HG03039 (cell line): ENCODE results near the gene GPR161.
"Not testable (repeated sequence)": the region's sequence is repeated elsewhere in the genome, so short reads cannot be mapped to it uniquely, and the experiment has no call there.

Experiments used
- ATAC-seq: cut with Tn5 transposase; IDR thresholded peaks from one replicate; pipeline ENCODE4 v1.9.1; 2021; ENCODE audit warnings: mild to moderate bottlenecking, moderate library complexity; ENCODE audit not compliant: unreplicated experiment

Gene GPR161, protein sequence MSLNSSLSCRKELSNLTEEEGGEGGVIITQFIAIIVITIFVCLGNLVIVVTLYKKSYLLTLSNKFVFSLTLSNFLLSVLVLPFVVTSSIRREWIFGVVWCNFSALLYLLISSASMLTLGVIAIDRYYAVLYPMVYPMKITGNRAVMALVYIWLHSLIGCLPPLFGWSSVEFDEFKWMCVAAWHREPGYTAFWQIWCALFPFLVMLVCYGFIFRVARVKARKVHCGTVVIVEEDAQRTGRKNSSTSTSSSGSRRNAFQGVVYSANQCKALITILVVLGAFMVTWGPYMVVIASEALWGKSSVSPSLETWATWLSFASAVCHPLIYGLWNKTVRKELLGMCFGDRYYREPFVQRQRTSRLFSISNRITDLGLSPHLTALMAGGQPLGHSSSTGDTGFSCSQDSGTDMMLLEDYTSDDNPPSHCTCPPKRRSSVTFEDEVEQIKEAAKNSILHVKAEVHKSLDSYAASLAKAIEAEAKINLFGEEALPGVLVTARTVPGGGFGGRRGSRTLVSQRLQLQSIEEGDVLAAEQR

DNA sequence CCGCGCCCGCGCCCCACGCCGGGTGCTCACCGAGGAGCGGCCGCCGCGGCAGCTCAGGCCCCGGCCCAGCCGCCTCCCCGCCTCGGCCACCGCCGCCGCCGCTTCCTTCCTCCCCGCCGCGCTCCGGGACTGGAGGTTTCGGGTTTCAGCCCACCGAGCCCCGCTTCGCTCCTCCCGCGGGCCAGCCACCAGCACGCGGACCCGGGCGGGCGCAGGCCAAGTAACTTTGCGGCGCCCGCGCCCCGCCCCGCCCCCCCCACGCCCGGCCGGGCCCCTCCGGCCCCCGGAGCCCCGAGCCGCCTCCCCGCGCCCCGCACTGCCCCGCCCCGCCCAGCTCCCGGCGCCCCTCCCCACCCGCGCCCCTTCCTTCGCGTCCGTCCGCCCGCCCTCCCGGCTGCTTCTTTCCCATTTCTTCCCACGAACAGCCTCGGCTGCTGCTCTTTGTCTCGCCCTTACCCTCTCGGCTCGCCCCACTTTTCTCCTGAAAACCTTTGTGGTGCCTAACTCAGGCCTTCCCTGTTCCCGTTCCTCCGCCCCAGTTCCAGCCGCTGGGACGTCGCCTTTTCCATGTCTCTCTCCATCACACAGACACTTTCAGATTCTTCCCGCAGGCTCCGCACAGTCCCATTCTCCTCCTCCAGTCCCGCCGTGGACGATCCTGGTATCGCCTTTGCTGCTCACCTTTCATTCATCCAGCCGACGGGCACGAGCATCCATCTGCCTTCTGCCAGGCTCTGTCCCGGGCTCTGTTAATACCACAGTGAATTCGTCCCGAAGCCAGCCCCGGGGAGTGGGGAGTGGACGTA lies at the start of gene GPR161:
GPR161 (minus strand) TSS at position 222 of the 806 bp plus-strand sequence. CDS start 32,080 bp downstream, outside the sequence.
- ATAC-seq, result no peak

DNA sequence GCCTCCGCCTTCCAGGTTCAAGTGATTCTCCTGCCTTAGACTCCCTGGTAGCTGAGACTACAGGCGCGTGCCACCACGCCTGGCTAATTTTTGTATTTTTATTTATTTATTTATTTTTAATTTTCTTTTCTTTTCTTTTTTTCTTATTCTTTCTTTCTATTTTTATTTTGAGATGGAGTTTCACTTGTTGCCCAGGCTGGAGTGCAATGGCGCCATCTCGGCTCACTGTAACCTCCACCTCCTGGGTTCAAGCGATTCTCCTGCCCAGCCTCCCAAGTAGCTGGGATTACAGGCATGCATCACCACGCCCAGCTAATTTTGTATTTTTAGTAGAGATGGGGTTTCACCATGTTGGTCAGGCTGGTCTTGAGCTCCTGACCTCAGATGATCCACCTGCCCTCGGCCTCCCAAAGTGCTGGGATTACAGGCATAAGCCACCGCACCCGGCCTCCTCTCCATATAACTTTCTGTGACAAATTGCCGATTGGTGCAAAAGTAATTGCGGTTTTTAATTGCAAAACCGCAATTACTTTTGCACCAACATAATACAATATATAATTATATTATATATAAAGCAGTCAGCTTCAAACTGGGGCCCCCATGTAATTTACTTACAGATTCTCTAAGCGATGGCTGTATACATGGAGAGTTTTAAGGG lies 44.5 kb upstream of the GPR161 start:
- ATAC-seq, result not testable (repeated sequence)

GRCh38 chr1:168180148-168180524 lies 43.4 kb upstream of the GPR161 start:
- no peak for ATAC-seq

- no peak for ATAC-seq
These were observed 42.9 kb upstream of the GPR161 start for GRCh38 chr1:168179438-168180147.

DNA sequence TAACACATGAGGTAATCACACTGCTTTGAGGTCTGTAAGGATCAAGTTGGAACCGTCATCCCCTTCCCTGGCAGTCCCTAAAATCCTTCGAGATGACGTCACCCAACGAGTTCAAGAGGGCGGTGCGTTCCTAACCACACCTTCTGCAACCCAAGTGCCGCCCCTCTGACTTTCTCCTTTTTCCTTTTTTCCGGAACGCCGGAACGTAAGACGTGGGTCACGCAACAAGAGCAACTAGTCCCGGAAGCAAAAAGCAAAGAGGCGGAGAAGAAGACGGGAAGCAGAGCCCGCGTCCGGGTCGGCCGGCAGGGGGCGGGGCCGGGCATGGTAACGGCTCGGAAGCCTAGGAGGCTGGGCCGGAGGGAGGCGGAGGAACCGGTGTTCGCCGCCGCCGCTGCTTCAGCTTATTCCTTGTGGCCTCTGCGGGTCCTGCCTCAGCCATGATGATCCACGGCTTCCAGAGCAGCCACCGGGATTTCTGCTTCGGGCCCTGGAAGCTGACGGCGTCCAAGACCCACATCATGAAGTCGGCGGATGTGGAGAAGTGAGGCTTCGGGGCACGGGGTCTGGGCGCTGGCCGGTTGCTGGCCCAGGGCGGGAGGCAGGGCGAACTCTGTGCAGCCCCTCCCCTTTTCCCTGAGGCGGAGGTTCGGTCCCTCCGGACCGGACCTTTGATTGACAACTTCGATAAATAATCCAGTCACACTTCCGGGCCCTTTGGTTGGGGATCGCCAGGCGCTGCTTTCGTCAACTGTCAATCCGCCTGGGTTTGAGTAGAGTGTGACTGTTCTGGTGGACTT lies 42.1 kb upstream of the GPR161 start, which contains the start of gene TIPRL:
TIPRL (plus strand) TSS at position 325 of the 800 bp plus-strand sequence; CDS start at position 441, 116 bp downstream.
- peak; percentile 94 for ATAC-seq

GRCh38 chr1:168178227-168178637 lies 41.5 kb upstream of the GPR161 start:
- no peak for ATAC-seq

- no peak for ATAC-seq
These were observed 35.7 kb upstream of the GPR161 start for GRCh38 chr1:168172250-168172915.

DNA sequence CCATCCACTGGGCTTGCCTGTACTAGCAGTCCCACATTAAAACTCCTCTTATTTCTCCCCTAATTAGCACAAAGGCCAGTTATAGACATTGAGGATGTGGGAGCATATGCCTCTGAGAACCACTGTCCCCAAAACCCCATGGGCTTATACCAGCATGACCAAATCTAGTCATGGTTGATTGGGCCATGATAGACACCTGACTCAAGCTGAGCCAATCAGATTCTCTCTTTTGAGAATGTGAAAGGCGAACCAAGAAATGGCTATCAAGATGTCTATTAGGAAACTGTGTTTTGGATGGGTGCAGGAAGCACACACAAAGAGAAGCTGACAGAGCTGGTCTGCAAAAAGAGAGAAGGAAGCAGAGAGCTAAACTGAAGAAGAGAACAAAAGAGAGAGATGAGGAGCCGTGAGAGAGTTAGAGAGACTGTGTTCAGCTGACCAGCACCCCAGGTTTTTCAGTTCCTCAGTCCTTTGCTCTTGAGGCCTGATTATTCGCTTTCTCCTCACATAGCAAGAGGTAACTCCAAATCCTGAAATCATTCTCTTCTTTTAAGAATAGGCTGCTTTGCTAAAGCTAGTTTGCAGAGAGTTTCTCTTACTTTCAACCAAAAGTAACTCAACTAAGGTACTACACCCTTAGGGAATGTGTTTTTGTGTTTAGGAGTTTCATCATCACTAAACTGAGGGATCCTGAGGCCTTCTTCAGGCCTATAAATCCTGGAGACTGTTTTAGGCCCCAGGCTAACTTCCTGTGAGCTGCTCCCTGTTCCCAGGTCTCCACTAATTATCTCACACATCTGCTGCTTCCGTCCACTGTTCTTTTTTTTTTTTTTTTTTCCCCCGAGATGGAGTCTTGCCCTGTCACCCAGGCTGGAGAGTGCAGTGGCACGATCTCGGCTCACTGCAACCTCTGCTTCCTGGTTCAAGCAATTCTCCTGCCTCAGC lies 34.1 kb upstream of the GPR161 start:
- no peak for ATAC-seq

GRCh38 chr1:168167806-168168205 lies 31.1 kb upstream of the GPR161 start:
- no peak for ATAC-seq

DNA sequence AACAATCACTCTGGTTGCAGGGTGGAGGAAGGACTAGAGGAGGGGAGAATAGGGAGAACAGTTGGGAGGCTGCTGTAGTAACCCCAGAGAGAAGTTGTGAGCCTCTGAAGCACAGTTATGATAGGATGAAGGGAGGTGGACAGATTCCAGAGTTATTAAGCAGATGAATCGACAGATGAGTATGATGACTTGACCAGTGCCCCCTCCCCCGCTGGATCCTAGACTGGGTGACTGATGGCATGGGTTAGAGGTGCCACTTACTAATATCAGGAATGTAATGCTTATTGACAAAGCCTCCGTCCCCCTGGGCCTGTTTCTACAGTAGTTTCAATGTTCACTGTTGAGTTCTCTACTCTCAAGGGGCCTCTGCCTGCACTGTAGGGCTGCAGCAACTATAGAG lies 28.0 kb upstream of the GPR161 start:
- no peak for ATAC-seq

DNA sequence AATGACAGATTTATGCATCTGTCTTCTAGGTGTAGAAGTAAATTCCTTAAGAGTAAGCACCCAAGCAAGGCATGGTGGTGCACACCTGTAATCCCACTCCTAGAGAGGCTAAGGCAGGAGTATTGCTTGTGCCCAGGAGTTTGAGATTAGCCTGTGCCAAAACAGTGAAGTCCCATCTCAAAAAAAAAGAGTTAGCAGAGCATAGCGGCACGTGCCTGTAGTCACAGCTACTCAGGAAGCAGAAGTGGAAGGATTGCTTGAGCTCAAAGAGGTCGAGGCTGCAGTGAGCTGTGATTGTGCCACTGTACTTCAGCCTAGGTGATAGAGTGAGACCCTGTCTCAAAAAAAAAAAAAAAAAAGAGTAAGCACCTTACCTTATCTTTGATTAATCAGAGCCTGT lies 26.9 kb upstream of the GPR161 start:
- no peak for ATAC-seq

DNA sequence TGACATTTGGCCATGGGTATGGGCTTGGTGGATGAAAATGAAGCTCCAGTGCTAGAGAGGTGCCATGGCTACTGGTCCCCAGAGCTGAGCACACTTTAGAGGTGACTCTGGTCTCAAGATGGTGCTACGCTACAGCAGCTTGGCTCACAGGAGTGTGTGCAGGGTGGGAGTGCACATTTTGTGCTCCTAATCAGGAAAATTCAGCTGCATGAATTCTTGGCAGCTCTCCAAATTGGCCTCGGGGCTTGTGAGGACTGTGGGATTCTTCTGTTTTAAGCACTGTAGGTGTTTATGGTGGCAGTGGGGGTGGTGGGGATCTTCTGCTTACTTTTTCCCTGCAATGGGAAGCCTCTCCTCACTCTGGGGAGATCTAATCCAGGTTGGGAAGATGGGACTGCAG lies 24.7 kb upstream of the GPR161 start:
- no peak for ATAC-seq

GRCh38 chr1:168159979-168160378 lies 23.2 kb upstream of the GPR161 start:
- ATAC-seq, result no peak

DNA sequence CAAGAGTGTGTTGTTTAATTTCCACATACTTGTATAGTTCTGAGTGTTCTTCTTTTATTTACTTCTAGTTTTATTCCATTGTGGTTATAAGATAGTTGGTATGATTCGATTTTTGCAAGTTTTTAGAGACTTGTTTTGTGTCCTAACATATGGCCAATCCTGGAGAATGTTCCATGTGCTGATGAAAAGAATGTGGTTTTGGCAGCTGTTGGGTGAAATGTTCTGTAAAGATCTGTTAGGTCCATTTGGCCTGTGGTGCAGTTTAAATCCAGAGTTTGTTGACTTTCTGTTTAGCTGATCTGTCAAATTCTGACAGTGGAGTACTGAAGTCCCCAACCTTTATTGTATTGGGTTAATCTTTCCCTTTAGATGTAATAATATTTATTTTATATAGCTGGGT lies 22.5 kb upstream of the GPR161 start:
- ATAC-seq, result no peak

GRCh38 chr1:168157638-168158037 lies 20.9 kb upstream of the GPR161 start:
- no peak for ATAC-seq

- ATAC-seq, result no peak
These were observed 19.2 kb upstream of the GPR161 start for GRCh38 chr1:168155910-168156309.

DNA sequence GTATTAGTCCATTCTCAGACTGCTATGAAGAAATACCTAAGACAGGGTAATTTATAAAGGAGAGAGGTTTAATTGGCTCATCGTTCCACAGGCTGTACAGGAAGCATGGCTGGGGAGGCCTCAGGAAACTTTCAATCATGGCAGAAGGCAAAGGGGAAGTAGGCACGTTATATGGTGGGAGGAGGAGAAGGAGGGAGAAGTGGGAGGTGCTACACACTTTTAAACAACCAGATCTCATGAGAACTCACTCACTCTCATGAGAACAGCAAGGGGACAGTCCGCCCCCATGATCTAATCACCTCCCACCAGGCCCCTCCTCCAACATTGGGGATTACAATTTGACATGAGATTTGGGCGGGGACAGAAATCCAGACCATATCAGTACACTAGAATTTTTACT lies 18.0 kb upstream of the GPR161 start:
- not testable (repeated sequence) for ATAC-seq

- ATAC-seq, result no peak
These were observed 15.2 kb upstream of the GPR161 start for GRCh38 chr1:168151935-168152334.
